Activated CD4-positive, alpha-beta T cell treated with anti-CD3 and anti-CD28 coated beads, Interleukin-2, Interleukin-4, amounts not matched to agents 100 ng/mL and 50 ng/mL, durations not matched to agents 16 hours and 8 hours (primary cell): ENCODE results near the gene ALDH1A3.
"Not testable (repeated sequence)": the region's sequence is repeated elsewhere in the genome, so short reads cannot be mapped to it uniquely, and the experiment has no call there.

Source experiments
- DNase-seq: peaks from one replicate; pipeline ENCODE4 v3.0.0-alpha.2; 2020; ENCODE audit warnings: low spot score

ALDH1A3 gene

GRCh38 chr15:100879464-100880138 lies at the start of gene ALDH1A3:
Gene ALDH1A3, plus strand, starts transcription at chr15:100879831. Its CDS starts 77 bp downstream, at chr15:100879908.
- DNase-seq, result peak; percentile 5

DNA sequence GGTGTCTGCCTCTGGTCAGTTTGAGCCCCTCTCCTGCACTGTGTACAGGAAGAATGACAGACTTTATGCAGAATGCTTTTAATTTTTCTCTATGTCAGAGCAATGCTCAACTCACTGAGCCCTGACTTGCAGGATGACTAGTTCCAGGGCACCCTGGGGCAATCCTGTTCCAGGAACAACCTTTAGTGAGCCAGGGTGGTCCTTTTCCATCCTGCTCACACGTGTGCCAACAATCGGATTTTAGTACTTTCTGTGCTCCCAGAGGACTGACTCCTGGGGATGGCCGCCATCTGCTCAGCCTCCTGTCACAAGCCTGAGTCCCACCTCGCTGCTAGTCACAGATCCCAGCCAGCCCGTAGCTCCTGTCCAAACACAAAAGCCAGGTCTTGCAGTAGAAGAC lies 48.2 kb upstream of the ALDH1A3 start:
- DNase-seq, result no peak

DNA sequence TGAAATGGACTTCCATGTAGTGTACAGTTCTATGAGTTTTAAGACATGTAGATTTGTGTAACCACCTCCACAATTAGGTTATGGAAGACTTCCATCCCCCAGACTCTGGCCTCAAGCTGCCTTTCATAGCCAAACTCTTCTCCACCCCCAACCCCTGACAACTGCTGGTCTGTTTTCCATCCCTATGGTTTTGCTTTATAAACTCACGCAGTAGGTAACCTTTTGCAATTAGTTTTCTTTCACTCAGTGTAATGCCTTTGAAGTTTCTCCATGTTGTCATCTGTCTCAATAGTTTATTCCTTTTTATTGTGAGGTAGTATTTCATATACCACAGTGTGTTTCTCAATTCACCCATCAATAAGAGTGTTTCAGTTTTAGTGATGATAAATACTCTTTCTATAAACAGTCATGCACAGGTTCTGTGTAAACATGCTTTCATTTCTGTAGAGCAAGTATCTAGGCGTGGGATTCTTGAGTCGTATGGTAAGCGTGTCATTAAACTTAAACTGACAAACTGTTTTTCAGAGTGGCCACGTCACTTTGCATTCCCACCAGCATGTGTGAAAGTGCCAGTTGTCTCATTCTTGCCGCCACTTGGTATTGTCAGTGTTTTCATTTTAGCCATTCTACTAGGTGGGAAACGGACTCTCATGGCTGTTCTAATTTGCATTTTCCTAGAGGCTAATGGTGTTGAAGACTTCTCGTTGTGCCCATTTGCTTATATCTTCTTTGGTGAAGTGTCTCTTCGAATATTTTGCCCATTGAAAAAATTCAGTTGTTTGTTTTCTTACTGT lies 47.3 kb upstream of the ALDH1A3 start:
- no peak for DNase-seq

- no peak for DNase-seq
These were observed 45.9 kb upstream of the ALDH1A3 start for GRCh38 chr15:100833417-100834389.

- DNase-seq, result no peak
These were observed 44.9 kb upstream of the ALDH1A3 start for GRCh38 chr15:100834731-100835130.

- no peak for DNase-seq
These were observed 44.0 kb upstream of the ALDH1A3 start for GRCh38 chr15:100835636-100836035.

DNA sequence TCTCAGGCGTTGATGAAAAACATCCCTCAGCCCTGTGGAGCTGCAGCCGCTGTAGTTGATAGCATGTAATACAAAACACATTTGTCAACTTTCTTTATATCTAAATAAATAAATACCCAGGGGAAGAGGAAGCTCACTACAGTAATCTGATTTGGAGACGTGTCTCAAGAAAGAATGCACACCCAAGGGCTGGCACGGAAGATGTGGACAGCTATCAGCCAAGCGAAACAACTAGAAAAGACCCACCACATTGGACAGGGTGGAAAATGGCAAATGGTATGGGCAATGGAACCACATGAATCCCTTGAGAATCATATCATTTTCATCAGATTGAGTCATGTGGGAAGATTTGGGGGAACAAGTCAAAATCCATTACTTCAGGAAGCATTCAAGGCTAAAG lies 43.1 kb upstream of the ALDH1A3 start:
- DNase-seq, result no peak

DNA sequence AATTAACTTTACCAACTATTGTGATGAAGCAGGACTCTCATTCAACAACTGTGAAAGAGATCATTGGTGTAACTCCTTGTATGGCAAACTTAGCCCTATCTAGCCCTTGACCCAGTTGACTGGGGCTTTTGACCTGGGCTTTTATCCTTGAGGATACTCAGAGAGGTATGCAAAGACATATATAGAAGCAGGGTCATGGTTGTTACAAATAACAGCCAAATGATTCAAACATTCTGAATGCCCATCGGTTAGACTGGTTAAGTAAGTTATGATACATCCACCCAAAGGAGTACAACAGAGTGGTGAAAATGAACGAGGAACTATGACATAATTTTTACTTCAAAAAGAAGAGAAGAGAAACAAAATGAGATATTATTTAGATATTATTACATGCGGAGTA lies 38.2 kb upstream of the ALDH1A3 start:
- no peak for DNase-seq

DNA sequence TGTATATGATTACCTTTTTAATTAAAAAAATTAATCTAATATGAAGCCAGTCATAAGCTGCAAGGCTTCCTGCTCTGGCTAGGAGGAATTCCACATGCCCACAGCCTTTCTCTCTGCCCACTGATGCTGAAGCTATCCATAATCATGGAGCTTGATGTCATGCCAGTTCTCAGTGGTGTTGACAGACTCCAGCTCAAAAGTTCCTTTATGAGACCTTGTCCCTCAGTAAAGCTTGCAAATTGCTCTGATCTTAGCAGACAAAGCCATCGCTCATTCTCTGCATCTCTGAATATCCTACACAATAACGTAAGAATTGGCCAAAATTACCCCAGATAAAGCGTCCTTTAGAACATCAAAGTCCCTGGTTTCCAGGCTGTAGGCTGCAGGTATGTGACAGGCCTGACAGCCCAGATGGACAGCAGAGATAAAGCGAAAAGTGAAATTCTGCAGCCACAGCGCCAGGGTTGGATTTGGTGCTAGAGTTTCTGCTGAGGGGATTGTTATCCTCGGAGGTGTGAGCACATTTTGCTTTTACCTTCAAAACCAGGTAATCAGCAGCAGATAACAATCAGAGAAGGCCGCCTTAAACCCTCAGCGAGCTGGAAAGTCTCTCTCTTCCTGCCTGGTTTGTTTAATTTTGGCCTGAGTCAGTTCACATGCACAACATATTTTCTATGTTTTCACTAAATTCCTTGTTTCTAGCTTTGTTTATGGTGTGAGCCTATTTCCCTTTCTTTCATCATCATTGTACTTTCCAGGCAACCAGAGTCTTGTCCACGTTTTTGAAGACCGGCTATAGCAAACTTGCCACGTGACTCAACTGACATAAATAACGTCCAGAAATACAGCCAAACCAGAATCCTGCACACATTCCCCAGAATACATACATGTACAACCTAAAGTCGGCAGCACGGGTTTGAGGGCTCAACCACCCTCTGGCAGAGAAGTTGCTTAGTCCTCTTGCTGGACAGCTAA lies 36.6 kb upstream of the ALDH1A3 start:
- DNase-seq, result no peak

DNA sequence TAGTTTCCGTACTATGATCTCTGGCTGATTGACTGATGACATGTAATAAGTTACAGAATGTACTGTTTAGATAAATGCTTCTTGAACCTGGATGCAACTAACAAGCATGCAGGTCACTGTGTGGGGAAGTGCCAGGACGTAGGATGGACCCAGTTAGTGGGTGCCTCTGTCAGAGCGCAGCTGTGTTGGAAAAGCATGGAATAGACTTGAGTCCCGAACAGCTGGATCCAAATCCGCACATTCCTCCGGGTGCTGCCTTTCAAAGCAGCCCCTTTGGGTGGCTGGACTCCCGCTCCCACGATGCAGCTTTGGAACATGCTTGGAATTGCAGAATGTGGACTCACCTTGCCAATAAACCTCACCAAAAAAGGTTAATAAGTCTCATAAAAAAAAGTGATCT lies 35.5 kb upstream of the ALDH1A3 start:
- DNase-seq, result no peak

DNA sequence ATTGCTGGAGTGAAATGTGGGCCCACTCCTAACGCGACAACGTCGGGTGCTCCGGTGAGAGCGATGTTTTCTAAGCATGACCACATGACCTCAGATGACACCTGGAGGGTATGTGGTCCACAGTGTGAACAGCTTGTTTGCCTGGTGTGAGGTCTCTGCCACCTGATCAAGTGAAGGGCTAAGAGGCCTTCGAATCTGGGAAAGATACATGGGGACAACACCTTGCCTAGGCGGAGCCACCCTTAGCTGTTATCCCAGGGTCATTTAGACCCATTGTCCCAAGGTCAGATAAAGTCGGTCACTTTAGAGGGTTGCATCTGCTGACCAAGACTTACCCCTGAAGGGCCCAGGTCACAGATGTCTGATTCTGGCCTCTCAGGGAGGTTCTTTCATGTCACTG lies 34.9 kb upstream of the ALDH1A3 start:
- no peak for DNase-seq

- DNase-seq, result no peak
These were observed 32.4 kb upstream of the ALDH1A3 start for GRCh38 chr15:100847194-100847593.

GRCh38 chr15:100849021-100849854 lies 30.4 kb upstream of the ALDH1A3 start:
- peak; percentile 17 for DNase-seq

- DNase-seq, result no peak
These were observed 29.8 kb upstream of the ALDH1A3 start for GRCh38 chr15:100849855-100850218.

DNA sequence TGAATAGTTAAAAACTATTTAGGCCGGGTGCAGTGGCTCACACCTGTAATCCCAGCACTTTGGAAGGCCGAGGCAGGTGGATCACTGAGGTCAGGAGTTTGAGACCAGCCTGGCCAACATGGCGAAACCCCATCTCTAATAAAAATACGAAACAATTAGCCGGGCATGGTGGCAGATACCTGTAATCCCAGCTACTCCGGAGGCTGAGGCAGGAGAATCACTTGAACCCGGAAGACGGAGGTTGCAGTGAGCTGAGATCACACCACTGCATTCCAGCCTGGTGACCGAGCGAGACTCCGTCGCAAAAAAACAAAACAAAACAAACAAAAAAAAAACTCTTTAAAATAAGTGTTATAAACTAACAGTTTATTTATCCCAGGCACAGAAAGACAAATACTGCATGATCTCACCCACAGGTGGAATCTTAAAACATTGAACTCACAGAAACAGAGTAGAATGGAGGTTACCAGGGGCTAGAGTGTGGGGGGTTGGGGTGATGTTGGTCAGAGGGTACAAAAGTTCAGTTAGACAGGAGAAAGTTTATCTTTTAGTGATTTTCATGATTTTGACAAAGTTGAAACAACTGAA lies 28.1 kb upstream of the ALDH1A3 start:
- not testable (repeated sequence) for DNase-seq

- DNase-seq, result no peak
These were observed 27.0 kb upstream of the ALDH1A3 start for GRCh38 chr15:100852630-100853029.

DNA sequence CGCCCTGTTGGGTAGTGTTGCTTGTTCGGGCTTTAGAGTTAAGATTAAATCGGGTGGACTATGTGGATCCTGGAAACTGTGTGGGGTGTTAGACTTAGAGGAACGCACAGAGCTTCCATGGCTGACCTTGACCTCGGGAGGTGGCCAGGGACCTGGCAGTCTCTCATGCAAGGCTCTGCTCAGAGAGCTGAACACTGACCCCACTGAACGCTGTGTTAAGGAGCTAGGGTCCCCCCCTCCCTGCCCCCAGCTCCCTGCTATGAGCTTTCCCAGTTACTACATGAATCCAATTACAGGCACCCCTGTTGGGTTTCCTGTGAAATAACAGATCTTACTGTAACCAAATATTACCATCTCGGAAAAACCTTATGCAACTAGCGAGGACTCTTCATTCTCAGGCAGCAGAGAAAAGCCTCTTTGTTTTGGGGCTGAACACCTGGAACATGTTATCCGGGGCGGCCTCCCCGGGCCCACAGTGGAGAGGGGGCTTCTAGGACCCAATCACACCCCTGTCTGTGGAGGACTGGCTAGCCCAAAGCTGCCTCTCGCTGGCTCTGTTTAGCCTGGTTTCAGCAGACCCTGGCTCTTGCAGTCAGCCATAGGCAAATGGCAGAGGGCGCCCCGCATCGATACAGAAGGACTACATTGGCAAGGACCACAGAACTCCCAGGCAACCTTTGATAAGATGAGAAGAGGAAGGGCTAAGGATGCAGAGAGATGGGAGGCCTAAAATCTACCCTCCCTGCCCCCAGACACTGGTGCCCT lies 25.8 kb upstream of the ALDH1A3 start:
- DNase-seq, result no peak

- no peak for DNase-seq
These were observed 22.8 kb upstream of the ALDH1A3 start for GRCh38 chr15:100856867-100857266.

DNA sequence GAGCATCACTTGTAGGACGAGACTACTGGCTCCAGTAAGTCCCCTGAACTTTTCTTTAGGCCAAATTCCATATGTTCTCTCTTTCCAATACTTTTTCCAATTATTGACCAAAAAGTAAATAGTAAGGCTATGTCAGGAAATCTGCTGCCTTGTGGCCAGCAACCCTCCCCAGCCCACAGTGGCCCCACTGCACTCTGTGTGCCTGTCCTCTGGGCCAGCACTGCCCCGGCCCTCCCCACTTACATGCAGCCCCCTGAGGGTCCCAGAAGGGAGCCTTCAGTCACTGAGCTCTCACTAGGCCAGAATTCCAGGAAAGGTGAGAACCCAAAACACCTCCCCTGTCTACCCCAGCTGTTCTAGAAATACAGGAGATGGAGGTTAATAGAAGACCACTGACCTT lies 21.3 kb upstream of the ALDH1A3 start:
- no peak for DNase-seq
